Measurements from ENCODE around the gene NGRN.

DNA sequence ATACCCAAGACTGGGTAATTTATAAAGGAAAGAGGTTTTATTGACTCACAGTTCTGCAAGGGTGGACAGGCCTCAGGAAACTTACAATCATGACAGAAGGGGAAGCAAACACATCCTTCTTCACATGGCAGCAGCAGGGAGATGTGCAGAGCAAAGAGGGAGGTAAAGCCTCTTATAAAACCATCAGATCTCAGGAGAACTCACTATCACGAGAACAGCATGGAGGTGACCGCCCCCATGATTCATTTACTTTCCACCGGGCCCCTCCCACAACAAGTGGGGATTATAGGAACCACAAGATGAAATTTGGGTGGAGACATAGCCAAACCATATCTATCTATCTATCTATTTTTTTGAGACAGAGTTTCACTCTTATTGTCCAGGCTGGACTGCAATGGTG, 26.1 kb upstream of the NGRN start:
- TF ChIP-seq, protein P1, sequence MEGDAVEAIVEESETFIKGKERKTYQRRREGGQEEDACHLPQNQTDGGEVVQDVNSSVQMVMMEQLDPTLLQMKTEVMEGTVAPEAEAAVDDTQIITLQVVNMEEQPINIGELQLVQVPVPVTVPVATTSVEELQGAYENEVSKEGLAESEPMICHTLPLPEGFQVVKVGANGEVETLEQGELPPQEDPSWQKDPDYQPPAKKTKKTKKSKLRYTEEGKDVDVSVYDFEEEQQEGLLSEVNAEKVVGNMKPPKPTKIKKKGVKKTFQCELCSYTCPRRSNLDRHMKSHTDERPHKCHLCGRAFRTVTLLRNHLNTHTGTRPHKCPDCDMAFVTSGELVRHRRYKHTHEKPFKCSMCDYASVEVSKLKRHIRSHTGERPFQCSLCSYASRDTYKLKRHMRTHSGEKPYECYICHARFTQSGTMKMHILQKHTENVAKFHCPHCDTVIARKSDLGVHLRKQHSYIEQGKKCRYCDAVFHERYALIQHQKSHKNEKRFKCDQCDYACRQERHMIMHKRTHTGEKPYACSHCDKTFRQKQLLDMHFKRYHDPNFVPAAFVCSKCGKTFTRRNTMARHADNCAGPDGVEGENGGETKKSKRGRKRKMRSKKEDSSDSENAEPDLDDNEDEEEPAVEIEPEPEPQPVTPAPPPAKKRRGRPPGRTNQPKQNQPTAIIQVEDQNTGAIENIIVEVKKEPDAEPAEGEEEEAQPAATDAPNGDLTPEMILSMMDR (conservative IDR thresholded peaks at IDR 0.05 in 1 of 2, IDR thresholded peaks at IDR 0.05 in 1 of 2; ENCODE audit: low read depth in 1 of 2, low read length in 2 of 2), result no peak
- TF ChIP-seq EZH2 (IDR thresholded peaks at IDR 0.05; ENCODE audit: low read length, missing control alignments), result no peak

Data from fibroblast of lung (primary cell).